ENCODE results near the gene DENND5A. TPM values are rescaled to one million over a fixed set of nuclear protein-coding genes. Genes with fewer than 3 reads are reported as not detected.

Gene DENND5A
- total RNA-seq, 1 experiment from 2014 or later: 136 TPM

GRCh38 chr11:9118277-9118676 lies 146.9 kb downstream of the DENND5A start:
- H3K27ac ChIP-seq (ENCODE audit: low read length): no peak overlapping the region
- DNase-seq (ENCODE audit: low read depth, low spot score) (no peak), ATAC-seq (no peak)
- H3K27me3 ChIP-seq (ENCODE audit: control insufficient read depth, insufficient read depth, low read length): no peaks in the 10 kb centered on the region
- H3K4me3 ChIP-seq (ENCODE audit: low read depth in 2 of 2, low read length in 2 of 2): no peak overlapping the region
- peaks cover 1% of the 10 kb centered on the region; the same call in 1 of the 2 replicates for H3K9me3 ChIP-seq (ENCODE audit: control insufficient read depth, insufficient read depth, low read depth, low read length)
- BruUV-seq (replicated peaks): no TSS peak
- CTCF ChIA-PET: interaction anchor here (0.6 kb wide), 2 partner anchors 160 to 383 kb away, joined by 3 to 6 read pairs; no protein-coding TSS in a partner anchor
- TF ChIP-seq REST (IDR thresholded peaks at IDR 0.05; ENCODE audit: insufficient read depth in 1 of 2, low read depth in 2 of 2, low read length in 1 of 2): no peak
- TF ChIP-seq TCF7L2 (IDR thresholded peaks at IDR 0.05; ENCODE audit: low read depth, low read length): no peak
- no peak for TF ChIP-seq POLR2AphosphoS5 (IDR thresholded peaks at IDR 0.05; ENCODE audit: low read depth, low read length)
- TF ChIP-seq CTCF (IDR thresholded peaks at IDR 0.05): no peak
- no peak for TF ChIP-seq SIN3A (IDR thresholded peaks at IDR 0.05; ENCODE audit: borderline replicate concordance, insufficient read depth, low read depth, low read length)
- no peaks in the 10 kb centered on the region for H3K4me1 ChIP-seq (ENCODE audit: control insufficient read depth, insufficient read depth, low read length)
- POLR2A ChIA-PET: interaction anchor here (0.7 kb wide), 1 partner anchor 21 kb away, joined by 17 read pairs; no protein-coding TSS in a partner anchor
- in situ Hi-C loops (cut with HindIII; ENCODE audit: low pct_unique_long_range_greater_than_20kb, low sequenced_read_pairs) (no loop called here), intact Hi-C loops (cut with micrococcal nuclease; ENCODE audit: unreplicated experiment) (no loop called here)
- H3K36me3 ChIP-seq (ENCODE audit: control insufficient read depth, insufficient read depth, low read length): no peaks in the 10 kb centered on the region

- ATAC-seq (no peak), DNase-seq (ENCODE audit: low read depth, low spot score) (no peak)
- H3K4me3 ChIP-seq (ENCODE audit: low read depth in 2 of 2, low read length in 2 of 2): no peak overlapping the region
- intact Hi-C loops (cut with micrococcal nuclease; ENCODE audit: unreplicated experiment) (no loop called here), in situ Hi-C loops (cut with HindIII; ENCODE audit: low pct_unique_long_range_greater_than_20kb, low sequenced_read_pairs) (no loop called here)
- H3K9me3 ChIP-seq (ENCODE audit: control insufficient read depth, insufficient read depth, low read depth, low read length): peaks cover 15% of the 10 kb centered on the region
- H3K27ac ChIP-seq (ENCODE audit: low read length): no peak overlapping the region
- TF ChIP-seq POLR2AphosphoS5 (IDR thresholded peaks at IDR 0.05; ENCODE audit: low read depth, low read length): no peak
- no peak for TF ChIP-seq CTCF (IDR thresholded peaks at IDR 0.05)
- no peak for TF ChIP-seq REST (IDR thresholded peaks at IDR 0.05; ENCODE audit: insufficient read depth in 1 of 2, low read depth in 2 of 2, low read length in 1 of 2)
- no peak for TF ChIP-seq TCF7L2 (IDR thresholded peaks at IDR 0.05; ENCODE audit: low read depth, low read length)
- TF ChIP-seq SIN3A (IDR thresholded peaks at IDR 0.05; ENCODE audit: borderline replicate concordance, insufficient read depth, low read depth, low read length): no peak
- no TSS peak for BruUV-seq (replicated peaks)
- POLR2A ChIA-PET: no interaction called here
- H3K4me1 ChIP-seq (ENCODE audit: control insufficient read depth, insufficient read depth, low read length): no peaks in the 10 kb centered on the region
- CTCF ChIA-PET: no interaction called here
- H3K27me3 ChIP-seq (ENCODE audit: control insufficient read depth, insufficient read depth, low read length): no peaks in the 10 kb centered on the region
- H3K36me3 ChIP-seq (ENCODE audit: control insufficient read depth, insufficient read depth, low read length): no peaks in the 10 kb centered on the region
Measured at GRCh38 chr11:9112075-9112474, 153.1 kb downstream of the DENND5A start.

Measured in Panc1 (cell line).